Measurements from ENCODE around the gene PKIG.

DNA sequence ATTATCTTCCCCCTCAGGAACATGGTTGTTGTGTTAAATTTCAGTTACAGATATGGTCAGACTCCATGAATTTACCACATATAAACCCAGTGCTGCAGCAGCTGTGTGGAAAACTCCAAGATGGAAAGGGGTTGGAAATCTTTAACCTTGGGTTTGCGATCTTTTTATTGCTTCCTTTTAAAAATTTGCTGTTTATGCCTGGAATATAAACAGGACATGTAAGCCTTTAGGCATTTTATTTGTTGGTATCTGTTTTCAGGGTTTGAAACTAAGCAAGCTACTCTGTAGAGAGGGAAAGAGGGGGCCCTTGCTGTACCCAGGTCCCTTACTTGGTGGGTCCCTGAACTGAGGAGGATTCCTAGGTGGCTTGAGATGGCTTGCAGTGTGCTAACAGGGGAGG lies 778 bp downstream of the PKIG start:
- TF ChIP-seq POLR2A (IDR thresholded peaks at IDR 0.05) = no peak
- TF ChIP-seq, protein P1, sequence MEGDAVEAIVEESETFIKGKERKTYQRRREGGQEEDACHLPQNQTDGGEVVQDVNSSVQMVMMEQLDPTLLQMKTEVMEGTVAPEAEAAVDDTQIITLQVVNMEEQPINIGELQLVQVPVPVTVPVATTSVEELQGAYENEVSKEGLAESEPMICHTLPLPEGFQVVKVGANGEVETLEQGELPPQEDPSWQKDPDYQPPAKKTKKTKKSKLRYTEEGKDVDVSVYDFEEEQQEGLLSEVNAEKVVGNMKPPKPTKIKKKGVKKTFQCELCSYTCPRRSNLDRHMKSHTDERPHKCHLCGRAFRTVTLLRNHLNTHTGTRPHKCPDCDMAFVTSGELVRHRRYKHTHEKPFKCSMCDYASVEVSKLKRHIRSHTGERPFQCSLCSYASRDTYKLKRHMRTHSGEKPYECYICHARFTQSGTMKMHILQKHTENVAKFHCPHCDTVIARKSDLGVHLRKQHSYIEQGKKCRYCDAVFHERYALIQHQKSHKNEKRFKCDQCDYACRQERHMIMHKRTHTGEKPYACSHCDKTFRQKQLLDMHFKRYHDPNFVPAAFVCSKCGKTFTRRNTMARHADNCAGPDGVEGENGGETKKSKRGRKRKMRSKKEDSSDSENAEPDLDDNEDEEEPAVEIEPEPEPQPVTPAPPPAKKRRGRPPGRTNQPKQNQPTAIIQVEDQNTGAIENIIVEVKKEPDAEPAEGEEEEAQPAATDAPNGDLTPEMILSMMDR (IDR thresholded peaks at IDR 0.05) = no peak
